Measurements from ENCODE around the gene SLC35F3.
"Not testable (repeated sequence)": the region's sequence is repeated elsewhere in the genome, so short reads cannot be mapped to it uniquely, and the experiment has no call there.

SLC35F3 gene

GRCh38 chr1:234288946-234289345 is 384.5 kb downstream of the SLC35F3 start:
- H3K4me3 ChIP-seq (ENCODE audit: low read depth, low read length), result no peak overlapping the region
- no peaks in the 10 kb centered on the region for H3K36me3 ChIP-seq (ENCODE audit: control insufficient read depth, insufficient read depth, low read length)
- H3K9ac ChIP-seq (ENCODE audit: low read length), result no peak overlapping the region
- H3K27ac ChIP-seq (ENCODE audit: low read depth, low read length), result no peak overlapping the region
- no peaks in the 10 kb centered on the region for H3K4me1 ChIP-seq (ENCODE audit: control insufficient read depth, insufficient read depth, low read length)
- H3K27me3 ChIP-seq (ENCODE audit: control insufficient read depth, insufficient read depth, low read length), result no peaks in the 10 kb centered on the region
- peaks cover 9% of the 10 kb centered on the region; the same call in 1 of the 2 replicates for H3K9me3 ChIP-seq (ENCODE audit: control insufficient read depth, insufficient read depth, low read depth, low read length)

DNA sequence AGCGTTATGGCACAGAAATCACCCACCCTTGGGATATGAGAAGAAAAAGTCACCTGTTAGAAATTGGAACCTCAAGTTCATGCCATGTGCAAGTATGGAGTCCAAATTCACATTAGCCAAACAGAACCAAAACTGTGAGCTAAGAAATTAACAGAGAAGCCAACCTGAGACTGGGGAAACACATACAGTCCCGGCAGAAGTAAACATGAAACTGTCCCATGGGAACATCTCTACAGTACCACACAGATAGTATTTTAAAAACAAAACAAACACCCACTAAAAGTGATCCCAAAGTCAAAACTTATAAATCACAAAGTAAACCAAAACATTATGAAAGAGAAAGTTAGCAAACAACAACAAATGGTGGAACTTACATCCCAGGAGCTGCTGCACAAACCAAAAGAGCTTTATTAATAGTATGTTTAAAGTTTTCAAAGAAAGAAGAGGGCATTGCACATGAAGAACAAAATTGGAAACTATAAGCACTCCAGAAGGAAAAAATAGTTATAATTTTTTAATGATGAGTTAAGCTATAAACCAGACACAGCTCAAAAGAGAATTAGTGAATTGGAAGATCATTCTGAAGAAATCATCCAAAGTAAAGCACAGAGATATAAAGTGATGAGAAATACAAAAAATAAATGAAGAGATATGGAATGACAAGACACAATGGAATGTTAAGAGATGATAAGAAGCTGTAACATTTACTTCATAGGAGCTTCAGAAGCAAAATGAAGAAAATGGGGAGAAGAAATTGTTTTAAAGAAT is 385.2 kb downstream of the SLC35F3 start:
- Histone ChIP-seq H3K9ac (ENCODE audit: low read length) (no peak overlapping the region), H3K27me3 (ENCODE audit: control insufficient read depth, insufficient read depth, low read length) (no peaks in the 10 kb centered on the region), H3K27ac (ENCODE audit: low read depth, low read length) (no peak overlapping the region), H3K9me3 (ENCODE audit: control insufficient read depth, insufficient read depth, low read depth, low read length) (peaks cover 9% of the 10 kb centered on the region; the same call in 1 of the 2 replicates), H3K4me3 (ENCODE audit: low read depth, low read length) (no peak overlapping the region), H3K36me3 (ENCODE audit: control insufficient read depth, insufficient read depth, low read length) (no peaks in the 10 kb centered on the region), H3K4me1 (ENCODE audit: control insufficient read depth, insufficient read depth, low read length) (no peaks in the 10 kb centered on the region)

- Histone ChIP-seq H3K27me3 (ENCODE audit: control insufficient read depth, insufficient read depth, low read length) (no peaks in the 10 kb centered on the region), H3K9ac (ENCODE audit: low read length) (no peak overlapping the region), H3K9me3 (ENCODE audit: control insufficient read depth, insufficient read depth, low read depth, low read length) (peaks cover 9% of the 10 kb centered on the region; the same call in 1 of the 2 replicates), H3K27ac (ENCODE audit: low read depth, low read length) (no peak overlapping the region), H3K4me3 (ENCODE audit: low read depth, low read length) (no peak overlapping the region), H3K4me1 (ENCODE audit: control insufficient read depth, insufficient read depth, low read length) (no peaks in the 10 kb centered on the region), H3K36me3 (ENCODE audit: control insufficient read depth, insufficient read depth, low read length) (no peaks in the 10 kb centered on the region)
Observed at GRCh38 chr1:234292011-234292410, 387.5 kb downstream of the SLC35F3 start.

- Histone ChIP-seq H3K4me3 (ENCODE audit: low read depth, low read length) (no peak overlapping the region), H3K27ac (ENCODE audit: low read depth, low read length) (no peak overlapping the region), H3K4me1 (ENCODE audit: control insufficient read depth, insufficient read depth, low read length) (no peaks in the 10 kb centered on the region), H3K9me3 (ENCODE audit: control insufficient read depth, insufficient read depth, low read depth, low read length) (peaks cover 9% of the 10 kb centered on the region; the same call in 1 of the 2 replicates), H3K9ac (ENCODE audit: low read length) (no peak overlapping the region), H3K36me3 (ENCODE audit: control insufficient read depth, insufficient read depth, low read length) (no peaks in the 10 kb centered on the region), H3K27me3 (ENCODE audit: control insufficient read depth, insufficient read depth, low read length) (no peaks in the 10 kb centered on the region)
Observed at GRCh38 chr1:234292548-234292947, 388.1 kb downstream of the SLC35F3 start.

GRCh38 chr1:234294109-234294817 is 389.8 kb downstream of the SLC35F3 start:
- no peaks in the 10 kb centered on the region for H3K27me3 ChIP-seq (ENCODE audit: control insufficient read depth, insufficient read depth, low read length)
- H3K36me3 ChIP-seq (ENCODE audit: control insufficient read depth, insufficient read depth, low read length), result no peaks in the 10 kb centered on the region

DNA sequence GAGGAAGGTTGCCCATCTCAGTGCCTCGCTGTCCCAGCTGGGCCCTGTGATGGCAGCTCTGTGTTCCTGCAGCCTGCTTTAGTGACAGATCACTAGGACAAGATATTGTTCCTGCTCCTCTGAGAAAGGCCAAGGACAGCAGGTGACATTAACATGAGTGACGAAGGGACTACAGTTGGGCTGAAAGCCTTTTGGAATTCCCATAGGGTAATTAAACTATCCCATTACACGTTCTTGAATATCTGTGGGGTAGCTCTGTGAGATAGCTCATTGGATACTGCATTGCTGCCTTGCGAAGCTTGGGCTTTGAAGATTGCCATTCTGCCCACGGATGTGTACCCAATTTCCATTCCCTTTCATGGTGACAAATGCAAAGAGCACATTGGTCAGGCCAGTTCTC is 390.6 kb downstream of the SLC35F3 start:
- no peaks in the 10 kb centered on the region for H3K36me3 ChIP-seq (ENCODE audit: control insufficient read depth, insufficient read depth, low read length)
- H3K9ac ChIP-seq (ENCODE audit: low read length), result no peak overlapping the region
- H3K27ac ChIP-seq (ENCODE audit: low read depth, low read length), result no peak overlapping the region
- no peaks in the 10 kb centered on the region for H3K27me3 ChIP-seq (ENCODE audit: control insufficient read depth, insufficient read depth, low read length)
- H3K4me3 ChIP-seq (ENCODE audit: low read depth, low read length), result no peak overlapping the region
- no peaks in the 10 kb centered on the region for H3K4me1 ChIP-seq (ENCODE audit: control insufficient read depth, insufficient read depth, low read length)
- peaks cover 3% of the 10 kb centered on the region; the same call in 1 of the 2 replicates for H3K9me3 ChIP-seq (ENCODE audit: control insufficient read depth, insufficient read depth, low read depth, low read length)

More at GRCh38 chr1:234294109-234294817, 389.8 kb downstream of the SLC35F3 start:
- no peak overlapping the region for H3K9ac ChIP-seq (ENCODE audit: low read length)
- H3K4me3 ChIP-seq (ENCODE audit: low read depth, low read length), result no peak overlapping the region
- H3K4me1 ChIP-seq (ENCODE audit: control insufficient read depth, insufficient read depth, low read length), result no peaks in the 10 kb centered on the region
- no peak overlapping the region for H3K27ac ChIP-seq (ENCODE audit: low read depth, low read length)
- H3K9me3 ChIP-seq (ENCODE audit: control insufficient read depth, insufficient read depth, low read depth, low read length), result peaks cover 8% of the 10 kb centered on the region; the same call in 1 of the 2 replicates

DNA sequence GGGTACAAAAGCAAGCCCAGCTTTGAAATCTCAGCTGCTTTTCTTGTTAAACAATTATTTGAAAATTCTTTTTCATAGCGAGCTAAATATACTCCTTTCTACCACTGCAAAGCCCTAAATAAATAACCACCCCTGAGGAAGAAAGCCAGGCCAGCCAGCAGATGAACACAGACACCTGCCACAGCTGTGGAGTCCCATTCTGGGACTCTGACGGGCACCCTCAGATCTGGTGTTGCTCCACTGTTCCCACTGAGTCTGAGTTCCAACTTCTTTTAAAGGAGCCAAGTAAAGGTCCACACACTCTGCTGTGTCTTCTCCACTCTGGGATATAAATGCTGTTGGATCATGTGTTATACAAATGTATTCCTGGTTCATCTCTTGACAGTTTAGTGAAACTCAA is 391.1 kb downstream of the SLC35F3 start:
- no peak overlapping the region for H3K4me3 ChIP-seq (ENCODE audit: low read depth, low read length)
- no peaks in the 10 kb centered on the region for H3K4me1 ChIP-seq (ENCODE audit: control insufficient read depth, insufficient read depth, low read length)
- H3K27me3 ChIP-seq (ENCODE audit: control insufficient read depth, insufficient read depth, low read length), result no peaks in the 10 kb centered on the region
- H3K9me3 ChIP-seq (ENCODE audit: control insufficient read depth, insufficient read depth, low read depth, low read length), result no peaks in the 10 kb centered on the region; the same call in 1 of the 2 replicates
- no peak overlapping the region for H3K27ac ChIP-seq (ENCODE audit: low read depth, low read length)
- H3K9ac ChIP-seq (ENCODE audit: low read length), result no peak overlapping the region
- H3K36me3 ChIP-seq (ENCODE audit: control insufficient read depth, insufficient read depth, low read length), result no peaks in the 10 kb centered on the region

DNA sequence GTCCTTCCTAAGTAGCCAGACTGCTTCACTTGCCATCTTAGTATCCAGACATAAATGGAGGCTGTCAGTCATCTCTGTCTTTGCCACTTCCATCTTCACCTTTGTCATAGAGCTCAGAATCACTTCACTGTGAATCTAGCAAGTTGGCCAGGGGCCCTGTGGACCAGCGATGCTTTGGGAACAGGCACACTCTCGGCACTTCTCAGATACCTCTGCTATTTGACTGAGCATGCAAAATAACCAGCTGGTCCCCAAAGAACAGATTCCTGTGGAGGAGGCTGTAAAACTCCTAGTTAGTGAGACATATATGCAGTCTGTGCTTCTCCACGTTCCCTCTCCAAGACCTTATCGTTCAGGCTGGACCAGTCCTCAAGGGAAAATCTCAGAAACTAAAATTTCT is 392.0 kb downstream of the SLC35F3 start:
- Histone ChIP-seq H3K9me3 (ENCODE audit: control insufficient read depth, insufficient read depth, low read depth, low read length) (no peaks in the 10 kb centered on the region), H3K36me3 (ENCODE audit: control insufficient read depth, insufficient read depth, low read length) (no peaks in the 10 kb centered on the region), H3K4me3 (ENCODE audit: low read depth, low read length) (no peak overlapping the region), H3K4me1 (ENCODE audit: control insufficient read depth, insufficient read depth, low read length) (no peaks in the 10 kb centered on the region), H3K9ac (ENCODE audit: low read length) (no peak overlapping the region), H3K27ac (ENCODE audit: low read depth, low read length) (no peak overlapping the region), H3K27me3 (ENCODE audit: control insufficient read depth, insufficient read depth, low read length) (no peaks in the 10 kb centered on the region)

GRCh38 chr1:234297668-234298067 is 393.2 kb downstream of the SLC35F3 start:
- Histone ChIP-seq H3K4me1 (ENCODE audit: control insufficient read depth, insufficient read depth, low read length) (no peaks in the 10 kb centered on the region), H3K27me3 (ENCODE audit: control insufficient read depth, insufficient read depth, low read length) (no peaks in the 10 kb centered on the region), H3K9ac (ENCODE audit: low read length) (no peak overlapping the region), H3K36me3 (ENCODE audit: control insufficient read depth, insufficient read depth, low read length) (no peaks in the 10 kb centered on the region), H3K4me3 (ENCODE audit: low read depth, low read length) (no peak overlapping the region), H3K27ac (ENCODE audit: low read depth, low read length) (no peak overlapping the region), H3K9me3 (ENCODE audit: control insufficient read depth, insufficient read depth, low read depth, low read length) (no peaks in the 10 kb centered on the region)

DNA sequence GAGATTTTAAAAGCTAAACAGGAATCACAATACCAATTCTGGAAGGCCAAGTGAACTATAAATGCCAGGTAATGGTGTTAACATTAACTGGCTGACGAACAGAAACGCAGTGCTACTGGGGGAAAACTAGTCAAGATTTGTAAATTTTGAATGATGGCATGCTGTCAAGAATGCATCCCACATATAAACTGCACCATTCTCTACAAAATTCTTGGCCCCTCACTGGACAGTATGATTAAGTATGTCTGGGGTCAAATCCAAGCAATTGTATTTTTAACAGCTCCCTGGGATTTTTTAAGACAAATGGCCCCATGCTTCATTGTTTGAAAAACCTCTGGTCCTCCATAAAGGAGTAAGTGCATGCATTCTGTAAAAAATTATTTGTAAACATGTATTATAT is 395.6 kb downstream of the SLC35F3 start:
- no peaks in the 10 kb centered on the region for H3K36me3 ChIP-seq (ENCODE audit: control insufficient read depth, insufficient read depth, low read length)
- H3K27ac ChIP-seq (ENCODE audit: low read depth, low read length), result no peak overlapping the region
- H3K27me3 ChIP-seq (ENCODE audit: control insufficient read depth, insufficient read depth, low read length), result no peaks in the 10 kb centered on the region
- H3K4me1 ChIP-seq (ENCODE audit: control insufficient read depth, insufficient read depth, low read length), result no peaks in the 10 kb centered on the region
- H3K9ac ChIP-seq (ENCODE audit: low read length), result no peak overlapping the region
- no peaks in the 10 kb centered on the region for H3K9me3 ChIP-seq (ENCODE audit: control insufficient read depth, insufficient read depth, low read depth, low read length)
- no peak overlapping the region for H3K4me3 ChIP-seq (ENCODE audit: low read depth, low read length)

GRCh38 chr1:234301663-234302062 is 397.2 kb downstream of the SLC35F3 start:
- H3K9me3 ChIP-seq (ENCODE audit: control insufficient read depth, insufficient read depth, low read depth, low read length); H3K4me1 ChIP-seq (ENCODE audit: control insufficient read depth, insufficient read depth, low read length); H3K27ac ChIP-seq (ENCODE audit: low read depth, low read length); H3K4me3 ChIP-seq (ENCODE audit: low read depth, low read length); H3K36me3 ChIP-seq (ENCODE audit: control insufficient read depth, insufficient read depth, low read length); H3K9ac ChIP-seq (ENCODE audit: low read length); H3K27me3 ChIP-seq (ENCODE audit: control insufficient read depth, insufficient read depth, low read length): not testable (repeated sequence)
